ENCODE results near the gene SMARCAL1.
"Not testable (repeated sequence)": the region's sequence is repeated elsewhere in the genome, so short reads cannot be mapped to it uniquely, and the experiment has no call there.

The SMARCAL1 gene

DNA sequence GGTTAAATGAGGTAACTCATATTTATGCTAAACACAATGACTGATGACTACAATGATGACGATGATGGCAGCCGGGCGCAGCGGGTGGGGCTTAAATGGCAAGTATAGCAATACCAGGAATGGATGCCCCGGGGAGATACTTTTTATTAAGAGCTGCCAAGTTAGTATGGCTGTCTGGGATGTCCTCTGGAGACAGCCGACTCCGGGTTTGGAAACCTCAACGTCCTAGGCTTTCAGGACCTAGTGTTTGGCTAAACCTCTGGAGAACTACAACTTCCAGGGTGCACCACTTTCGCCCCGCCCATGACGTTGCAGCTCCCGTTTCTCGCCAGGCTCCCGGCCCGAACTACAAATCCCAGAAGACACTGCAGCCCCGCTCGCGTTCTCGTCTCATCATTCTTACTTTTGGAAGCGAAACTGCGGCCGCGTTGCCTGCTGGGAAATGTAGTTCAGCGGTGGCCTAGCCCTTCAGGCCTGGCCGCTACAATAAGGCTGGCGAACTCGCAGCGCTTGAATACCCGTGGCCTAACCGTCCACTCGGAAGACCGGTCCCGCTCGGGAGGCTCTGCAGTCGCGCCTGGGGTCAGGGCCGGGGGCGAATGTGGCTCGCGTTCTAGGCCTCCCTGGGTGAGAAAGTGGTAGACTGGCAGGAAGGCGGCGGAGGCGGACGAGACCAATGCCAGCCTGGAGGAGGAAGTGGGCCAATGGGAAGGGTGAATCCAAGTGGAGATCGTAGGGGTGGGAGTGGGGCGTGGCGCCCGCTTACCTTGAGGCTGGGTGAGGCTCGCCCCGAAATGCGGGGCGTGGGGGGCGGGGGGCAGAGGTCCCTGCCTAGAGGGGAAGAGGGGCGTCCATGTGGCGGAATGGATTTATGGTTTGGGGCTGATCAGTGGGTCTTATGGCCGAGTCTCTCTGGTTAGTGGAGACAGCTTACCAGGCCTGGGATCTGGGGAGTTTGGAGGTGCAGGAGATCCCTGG, at the start of gene SMARCAL1:
SMARCAL1 (plus strand) TSS at position 463 of the 978 bp plus-strand sequence. CDS start 2,221 bp downstream, outside the sequence.
- DNase-seq = peak; percentile 97 to 98

- no peak for DNase-seq
Observed at GRCh38 chr2:216362730-216363129, 49.6 kb upstream of the SMARCAL1 start.

DNA sequence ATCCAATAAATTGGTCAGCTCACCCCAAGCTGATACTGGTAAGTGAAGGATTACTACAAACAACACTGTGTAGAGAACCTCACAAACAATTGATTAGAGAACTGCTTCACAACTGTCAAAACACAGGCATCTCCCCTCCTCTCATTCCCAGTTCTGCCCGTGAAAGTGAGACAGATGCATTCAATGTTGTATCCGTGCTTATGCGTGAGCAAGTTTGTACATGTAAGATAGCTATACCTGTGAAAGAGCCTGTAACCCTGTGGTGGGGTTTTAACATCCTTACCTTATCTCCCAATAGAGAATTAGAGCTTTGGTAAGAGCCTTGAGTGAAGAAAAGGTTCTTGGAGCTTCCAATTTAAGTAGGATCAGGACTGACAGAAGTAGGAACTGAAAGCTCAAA, 49.1 kb upstream of the SMARCAL1 start:
- DNase-seq = no peak

- no peak for DNase-seq
Observed at GRCh38 chr2:216365518-216365917, 46.8 kb upstream of the SMARCAL1 start.

DNA sequence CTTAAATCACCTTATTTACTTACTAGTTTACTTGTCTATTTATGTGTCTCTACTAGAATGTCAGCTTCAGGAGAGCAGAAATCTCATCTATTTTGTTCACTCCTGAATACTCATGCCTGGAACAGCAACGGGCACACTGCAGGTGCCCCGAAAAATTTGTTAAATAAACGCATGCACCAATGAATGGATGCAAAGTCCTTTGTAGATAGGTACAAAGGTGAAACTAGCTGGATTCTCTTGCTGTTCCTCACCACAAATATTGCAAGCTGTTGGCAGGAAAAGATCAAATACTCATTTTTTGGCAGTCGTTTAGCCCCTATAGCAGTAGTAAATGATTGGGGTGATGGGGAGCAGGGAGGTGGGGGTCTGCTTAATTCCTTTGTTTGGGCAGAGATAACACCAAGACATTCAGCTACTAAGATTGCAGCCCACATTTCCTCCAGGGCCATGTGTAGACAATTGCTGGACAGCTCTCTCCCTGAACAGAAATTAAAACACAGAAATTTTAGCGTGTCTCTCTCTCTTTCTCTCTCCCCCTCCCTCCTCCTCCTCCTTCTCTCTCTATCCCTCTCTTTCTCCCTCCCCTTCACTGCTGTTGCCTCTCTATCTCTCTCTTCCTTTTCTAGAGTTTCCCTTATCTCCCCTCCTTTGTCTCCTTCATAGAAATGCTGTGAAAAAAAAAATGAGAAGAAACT, 45.4 kb upstream of the SMARCAL1 start:
- DNase-seq = no peak

DNA sequence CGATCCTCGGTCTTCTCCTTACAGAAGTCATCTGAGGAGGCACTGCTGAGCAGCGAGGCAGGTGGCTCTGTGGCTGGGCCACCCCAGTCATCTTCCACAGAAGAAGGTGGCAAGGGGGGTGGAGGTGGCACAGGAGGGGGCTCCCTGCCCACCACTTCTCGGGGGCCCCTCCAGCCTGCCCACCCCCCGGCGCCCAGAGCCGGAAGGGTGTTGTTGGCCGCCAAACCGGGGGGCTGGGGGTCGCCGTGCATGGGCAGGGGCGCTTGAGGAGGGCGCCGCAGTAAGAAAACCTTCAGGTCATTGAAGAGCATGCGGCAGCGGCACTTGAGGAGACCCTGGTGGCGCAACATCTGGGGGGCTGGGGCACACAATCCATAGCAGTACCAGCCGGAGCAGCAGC, 42.5 kb upstream of the SMARCAL1 start:
- no peak for DNase-seq

GRCh38 chr2:216370961-216371712, 41.1 kb upstream of the SMARCAL1 start:
- peak in 1 of 2 experiments; percentile 25 for DNase-seq

DNA sequence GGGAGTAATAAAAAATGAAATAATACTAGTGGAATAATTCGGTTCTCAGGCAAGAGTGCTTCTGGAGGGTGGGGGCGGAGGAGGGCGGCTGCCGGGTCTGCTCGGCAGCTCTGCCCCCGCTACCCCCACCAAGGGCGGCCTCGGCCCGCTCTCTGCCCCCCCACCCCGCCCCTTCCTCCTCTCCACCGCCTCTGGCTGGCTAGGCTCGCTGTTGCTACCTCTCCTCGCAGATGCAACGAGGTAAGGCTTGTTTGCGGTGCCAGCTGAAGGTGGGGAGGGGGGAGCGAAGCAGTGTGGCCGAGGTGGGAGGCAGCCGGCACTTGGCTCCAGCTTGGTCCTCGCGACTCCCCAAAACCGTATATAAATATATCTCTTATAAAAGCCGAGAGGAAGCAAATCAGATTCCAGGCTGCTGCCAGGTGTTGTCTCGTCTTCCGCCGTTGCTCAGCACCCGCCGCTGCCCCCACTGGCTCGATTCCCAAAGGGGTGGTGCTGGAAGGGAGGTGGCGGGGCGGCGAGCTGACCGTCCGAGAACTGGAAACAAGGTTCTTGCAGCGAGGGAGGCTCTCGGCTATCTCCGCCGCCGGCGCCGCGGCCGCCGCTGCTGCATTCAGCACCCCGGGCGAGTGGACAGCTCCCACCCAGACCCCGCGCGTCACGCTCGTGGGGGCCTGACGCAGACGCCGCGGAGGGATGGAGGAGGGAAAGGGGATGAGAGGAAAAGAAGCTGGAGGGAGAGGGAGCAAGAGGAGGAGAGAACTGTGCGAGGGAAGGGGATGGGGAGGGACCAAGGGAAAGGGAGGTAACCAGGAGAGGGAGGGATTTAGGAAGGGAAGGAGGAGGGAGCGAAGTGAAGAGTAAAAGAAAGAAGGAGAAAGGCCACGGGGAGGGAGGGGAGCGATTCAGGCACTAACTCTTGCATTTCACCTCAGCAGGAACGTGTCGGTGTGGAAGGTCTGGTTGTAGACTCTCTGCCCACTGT, 40.3 kb upstream of the SMARCAL1 start, which contains the start of gene MARCHF4:
MARCHF4 (minus strand) TSS at position 763 of the 982 bp plus-strand sequence. CDS start 2,223 bp downstream, outside the sequence.
- peak; percentile 68 to 85 for DNase-seq

DNA sequence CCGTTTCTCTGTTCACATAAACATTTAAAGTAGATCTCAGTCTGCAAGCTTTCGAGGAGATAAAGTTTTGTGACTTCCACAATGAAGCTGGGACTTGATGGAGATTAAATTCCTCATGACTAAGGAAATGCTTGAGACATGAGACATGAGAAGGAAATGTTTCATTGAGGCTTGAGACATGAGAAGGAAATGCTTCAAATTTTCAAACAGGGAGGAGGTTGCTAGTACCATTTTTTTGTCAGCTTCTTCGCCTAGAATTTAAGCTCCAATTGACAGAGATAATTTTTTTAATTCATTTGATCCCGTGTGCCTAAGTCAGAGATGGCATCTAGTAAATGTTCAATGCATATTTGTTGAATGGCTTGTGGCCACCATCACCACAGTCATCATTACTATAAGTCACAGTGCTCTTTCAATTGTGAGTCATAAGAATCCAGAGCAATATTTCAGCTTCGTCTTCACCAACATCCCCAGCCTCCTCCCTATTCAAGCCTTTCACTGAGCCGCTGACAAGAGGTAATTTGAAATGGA, 39.5 kb upstream of the SMARCAL1 start:
- no peak for DNase-seq

DNA sequence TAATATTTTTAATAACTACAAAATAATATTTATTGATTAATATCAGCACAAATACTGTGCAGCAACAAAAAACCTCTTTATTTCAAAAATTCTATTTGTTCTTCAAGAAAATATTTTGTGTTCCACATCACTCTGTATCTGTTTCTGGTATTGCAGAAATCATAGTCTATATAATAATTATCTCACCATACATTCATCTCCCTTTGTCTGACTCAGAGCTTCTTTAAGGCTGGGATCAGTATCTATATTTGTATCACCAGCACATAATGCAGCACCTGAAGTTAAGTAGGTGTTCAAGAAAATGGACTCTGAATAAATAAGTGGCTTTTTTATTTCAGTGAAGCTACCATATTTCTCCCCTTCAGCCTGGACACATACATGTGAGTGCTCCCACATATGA, 38.4 kb upstream of the SMARCAL1 start:
- DNase-seq = no peak

- no peak for DNase-seq
Observed at GRCh38 chr2:216375286-216375685, 37.0 kb upstream of the SMARCAL1 start.

- no peak for DNase-seq
Observed at GRCh38 chr2:216379977-216380376, 32.3 kb upstream of the SMARCAL1 start.

GRCh38 chr2:216384409-216384808, 27.9 kb upstream of the SMARCAL1 start:
- DNase-seq = not testable (repeated sequence)

- DNase-seq = no peak
Observed at GRCh38 chr2:216385478-216385877, 26.8 kb upstream of the SMARCAL1 start.

DNA sequence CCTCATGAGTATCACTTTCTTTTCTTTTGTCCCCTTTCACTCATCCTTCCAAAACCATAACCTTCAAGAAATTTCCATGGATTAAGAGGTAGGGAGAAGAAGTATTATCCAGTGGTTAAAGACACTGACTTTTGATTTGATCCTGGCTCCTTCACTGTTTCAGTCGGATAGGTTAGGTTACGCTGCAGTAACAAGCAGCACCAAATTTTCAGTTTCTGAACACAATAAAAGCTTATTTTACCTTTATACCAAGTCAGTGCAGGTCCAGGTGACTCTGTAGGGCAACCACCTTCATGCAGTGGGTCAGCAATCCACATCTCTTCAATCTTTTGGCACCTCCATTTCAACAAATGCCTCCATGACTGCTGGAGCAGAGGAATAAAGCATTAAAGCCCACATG, 25.0 kb upstream of the SMARCAL1 start:
- DNase-seq = no peak

- DNase-seq = no peak
Observed at GRCh38 chr2:216388046-216388884, 24.0 kb upstream of the SMARCAL1 start.

- DNase-seq = no peak
Observed at GRCh38 chr2:216389570-216389969, 22.7 kb upstream of the SMARCAL1 start.

- no peak for DNase-seq
Observed at GRCh38 chr2:216391401-216391800, 20.9 kb upstream of the SMARCAL1 start.

DNA sequence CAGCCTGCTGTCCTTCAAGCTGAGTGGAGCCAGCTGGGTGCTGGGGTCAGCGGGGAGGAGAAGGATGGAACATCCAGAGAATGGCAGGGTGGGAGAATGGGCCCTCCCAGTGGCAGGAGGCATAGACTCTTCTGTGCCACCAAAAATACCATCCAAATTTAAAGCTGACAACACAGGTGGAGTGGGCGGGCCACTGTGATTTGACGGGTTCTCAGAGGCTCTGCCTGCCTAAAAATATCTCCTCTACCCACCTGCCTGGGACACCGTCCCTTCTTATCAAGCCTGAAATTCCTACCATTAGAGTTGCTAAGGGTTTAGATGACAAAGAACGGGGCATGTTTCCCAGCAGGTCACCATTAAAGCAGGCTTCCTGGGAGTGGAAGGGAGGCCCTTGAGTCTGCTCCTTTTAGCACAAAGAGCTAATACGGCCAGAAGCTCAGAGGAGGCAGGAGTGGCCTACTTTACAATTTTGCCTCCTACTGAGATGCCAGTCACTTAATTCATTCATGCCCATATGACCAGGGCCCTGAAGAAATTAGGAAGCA, 20.2 kb upstream of the SMARCAL1 start:
- DNase-seq = no peak
